HepG2 (cell line): ENCODE measurements around the gene PDGFB. TPM values are rescaled to one million over a fixed set of nuclear protein-coding genes. Genes with fewer than 3 reads are reported as not detected.
A peak's percentile ranks its signal among the peaks of the same experiment; 100 is the strongest.

Source experiments
- BRCA1 ChIP-seq: sonication (generic); formaldehyde crosslinking; IDR thresholded peaks from 2 replicates; pipeline ENCODE4 v1.4.0; 2020; ENCODE audit warnings: missing genetic modification reagents
- E2F5 ChIP-seq: sonication (generic); formaldehyde crosslinking; conservative IDR thresholded peaks from 2 replicates; pipeline ENCODE4 v1.4.0; 2020; ENCODE audit warnings: missing genetic modification reagents
- HHEX ChIP-seq: IDR thresholded peaks from 2 replicates; pipeline ENCODE4 v1.6.1; 2016; ENCODE audit warnings: control low read depth
- HOXA5 ChIP-seq: sonication (generic); formaldehyde crosslinking; IDR thresholded peaks from 2 replicates; pipeline ENCODE4 v1.4.0; 2020; ENCODE audit warnings: missing genetic modification reagents
- HOXA9 ChIP-seq: sonication (generic); formaldehyde crosslinking; IDR thresholded peaks from 2 replicates; pipeline ENCODE4 v1.8.1; 2022; ENCODE audit warnings: missing genetic modification reagents, mild to moderate bottlenecking, moderate library complexity, borderline replicate concordance
- KDM5A ChIP-seq: fragments of 200-600 bp; sonication (generic); IDR thresholded peaks from 2 replicates; pipeline ENCODE4 v1.7.0; 2018; ENCODE audit warnings: antibody characterized with exemption, mild to moderate bottlenecking, low read length, borderline replicate concordance
- MYC ChIP-seq: sonication (generic); formaldehyde crosslinking; IDR thresholded peaks from 2 replicates; pipeline ENCODE4 v1.9.0; 2021; ENCODE audit warnings: missing genetic modification reagents, borderline replicate concordance
- NFE2L2 ChIP-seq: fragments of 150-350 bp; IDR thresholded peaks from 2 replicates; pipeline ENCODE4 v1.6.1; 2014; ENCODE audit warnings: low read length
- SMAD3 ChIP-seq: sonication (generic); formaldehyde crosslinking; IDR thresholded peaks from 2 replicates; pipeline ENCODE4 v1.4.0; 2020; ENCODE audit warnings: missing genetic modification reagents
- THRA ChIP-seq: sonication (generic); formaldehyde crosslinking; IDR thresholded peaks from 2 replicates; pipeline ENCODE4 v1.4.0; 2020; ENCODE audit warnings: missing genetic modification reagents, borderline replicate concordance
- ZBTB4 ChIP-seq: sonication (generic); formaldehyde crosslinking; IDR thresholded peaks from 2 replicates; pipeline ENCODE4 v1.4.0; 2020; ENCODE audit warnings: missing genetic modification reagents, mild to moderate bottlenecking, borderline replicate concordance
- ZNF253 ChIP-seq: sonication (generic); formaldehyde crosslinking; IDR thresholded peaks from 2 replicates; pipeline ENCODE4 v1.8.0; 2022; ENCODE audit warnings: mild to moderate bottlenecking, missing genetic modification reagents, borderline replicate concordance
- ZNF326 ChIP-seq: sonication (generic); formaldehyde crosslinking; IDR thresholded peaks from 2 replicates; pipeline ENCODE4 v1.4.0; 2020; ENCODE audit warnings: missing genetic modification reagents, borderline replicate concordance
- ZNF501 ChIP-seq: sonication (generic); formaldehyde crosslinking; IDR thresholded peaks from 2 replicates; pipeline ENCODE4 v1.5.1; 2020; ENCODE audit warnings: mild to moderate bottlenecking, moderate library complexity, missing genetic modification reagents
- ZNF558 ChIP-seq: sonication (generic); formaldehyde crosslinking; IDR thresholded peaks from 2 replicates; pipeline ENCODE4 v1.9.0; 2022; ENCODE audit warnings: mild to moderate bottlenecking, missing genetic modification reagents, borderline replicate concordance
- ZNF564 ChIP-seq: sonication (generic); formaldehyde crosslinking; IDR thresholded peaks from 2 replicates; pipeline ENCODE4 v1.8.1; 2023; ENCODE audit warnings: mild to moderate bottlenecking, missing genetic modification reagents
- ZNF570 ChIP-seq: sonication (generic); formaldehyde crosslinking; IDR thresholded peaks from 2 replicates; pipeline ENCODE4 v1.4.0; 2020; ENCODE audit warnings: mild to moderate bottlenecking, missing genetic modification reagents, borderline replicate concordance
- polyA plus RNA-seq, 8 experiments: library from polyadenylated mRNA; depleted of rRNA in 3 of 8; stranded (reverse) in 7 of 8; unstranded in 1 of 8; fragments of >200 nt; fragmentation: Illumina TruSeq in 4 of 8; extraction: Trizol in 4 of 8; gene quantifications; 2 replicates each; pipeline versions ENCODE4 v1.2.1 to v1.2.3, GENCODE V29; 2011 to 2016; ENCODE audit warnings: low read depth in 4 of 8, missing spikeins in 1 of 8, mixed read lengths in 1 of 8; ENCODE audit not compliant: insufficient read depth in 1 of 8
- total RNA-seq, 5 experiments: library from RNA; depleted of rRNA; stranded (reverse); fragments of >200 nt; fragmentation: Illumina TruSeq; extraction: Trizol; gene quantifications; 2 replicates each; pipeline ENCODE4 v1.2.3, GENCODE V29; 2016; ENCODE audit warnings: low read depth in 1 of 5

The PDGFB gene
- total and polyA plus RNA-seq, 2 of the 13 experiments (the other 11 are each of a cell fraction or from before 2014, with no cell fraction given): 1.4 to 10.1 TPM

GRCh38 chr22:39240831-39241793, 3.7 kb downstream of the PDGFB start (continued):
- 0 out of 2 replicates have a peak, but pooled peaks have one; percentile 30 for TF ChIP-seq ZBTB4 (CRISPR knock-in tag)
- TF ChIP-seq ZNF501 (CRISPR knock-in tag): peak; percentile 84
- TF ChIP-seq SMAD3: peak; percentile 87
- no peak for TF ChIP-seq HOXA9 (CRISPR knock-in tag)
- no peak; the same call in 1 of the 2 replicates for TF ChIP-seq HOXA5
- TF ChIP-seq NFE2L2: no peak
- TF ChIP-seq THRA (CRISPR knock-in tag): peak; percentile 82
- peak; percentile 86 for TF ChIP-seq MYC (CRISPR knock-in tag)
- TF ChIP-seq ZNF558 (CRISPR knock-in tag): peak; percentile 28
- TF ChIP-seq HHEX (CRISPR knock-in tag): peak; percentile 47; the same call in 1 of the 2 replicates
- TF ChIP-seq ZNF564: no peak; the same call in 1 of the 2 replicates
- no peak for TF ChIP-seq ZNF253
- TF ChIP-seq KDM5A: no peak
- peak; percentile 66; the same call in 1 of the 2 replicates for TF ChIP-seq BRCA1 (CRISPR knock-in tag)
- no peak for TF ChIP-seq E2F5 (CRISPR knock-in tag)
- TF ChIP-seq ZNF326 (CRISPR knock-in tag): peak; percentile 78; the same call in 1 of the 2 replicates
- no peak for TF ChIP-seq ZNF570 (CRISPR knock-in tag)
